Astrocyte (in vitro differentiated cells and primary cell): ENCODE results near the gene CRACR2A.

Experiments used
- EZH2 ChIP-seq: IDR thresholded peaks from 2 replicates; pipeline ENCODE4 v1.6.1; 2012; ENCODE audit warnings: mild to moderate bottlenecking, low read length, inconsistent platforms; ENCODE audit not compliant: insufficient read depth
- TF ChIP-seq, protein P1 (sequence below): IDR thresholded peaks from 2 replicates; pipeline ENCODE4 v1.5.1; 2011; ENCODE audit warnings: low read depth, mild to moderate bottlenecking, inconsistent platforms, low read length, moderate library complexity; ENCODE audit not compliant: insufficient read depth

DNA sequence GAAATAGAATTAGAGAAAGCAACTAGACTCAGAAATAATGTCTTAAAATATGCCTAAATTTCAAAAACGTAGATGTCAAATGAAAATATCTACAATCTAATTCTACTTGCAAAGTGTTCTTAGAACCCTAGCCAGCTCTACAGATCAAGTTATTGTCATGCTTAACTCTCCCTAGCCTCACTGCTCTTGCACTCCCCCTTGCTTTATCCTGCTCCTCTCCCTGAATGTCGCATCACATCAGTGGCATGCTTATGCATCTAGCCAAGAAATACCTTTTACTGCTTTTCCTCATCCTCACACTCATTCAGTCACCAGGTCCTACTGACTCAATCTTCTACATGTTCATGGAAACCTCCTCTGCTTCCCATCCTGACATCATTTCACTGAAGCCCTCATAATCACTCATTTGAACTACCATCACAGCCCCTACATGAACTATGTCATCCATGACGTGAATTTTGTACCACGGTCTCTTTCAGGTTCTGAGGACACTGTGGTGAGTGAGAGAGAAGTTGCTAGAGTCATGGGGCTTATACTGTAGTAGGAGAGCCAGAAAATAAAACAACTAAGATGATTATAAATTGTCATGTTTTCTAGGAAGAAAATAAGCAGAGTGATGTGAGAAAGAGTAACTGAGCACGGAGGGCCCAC, 22.6 kb upstream of the CRACR2A start:
- TF ChIP-seq, protein P1, sequence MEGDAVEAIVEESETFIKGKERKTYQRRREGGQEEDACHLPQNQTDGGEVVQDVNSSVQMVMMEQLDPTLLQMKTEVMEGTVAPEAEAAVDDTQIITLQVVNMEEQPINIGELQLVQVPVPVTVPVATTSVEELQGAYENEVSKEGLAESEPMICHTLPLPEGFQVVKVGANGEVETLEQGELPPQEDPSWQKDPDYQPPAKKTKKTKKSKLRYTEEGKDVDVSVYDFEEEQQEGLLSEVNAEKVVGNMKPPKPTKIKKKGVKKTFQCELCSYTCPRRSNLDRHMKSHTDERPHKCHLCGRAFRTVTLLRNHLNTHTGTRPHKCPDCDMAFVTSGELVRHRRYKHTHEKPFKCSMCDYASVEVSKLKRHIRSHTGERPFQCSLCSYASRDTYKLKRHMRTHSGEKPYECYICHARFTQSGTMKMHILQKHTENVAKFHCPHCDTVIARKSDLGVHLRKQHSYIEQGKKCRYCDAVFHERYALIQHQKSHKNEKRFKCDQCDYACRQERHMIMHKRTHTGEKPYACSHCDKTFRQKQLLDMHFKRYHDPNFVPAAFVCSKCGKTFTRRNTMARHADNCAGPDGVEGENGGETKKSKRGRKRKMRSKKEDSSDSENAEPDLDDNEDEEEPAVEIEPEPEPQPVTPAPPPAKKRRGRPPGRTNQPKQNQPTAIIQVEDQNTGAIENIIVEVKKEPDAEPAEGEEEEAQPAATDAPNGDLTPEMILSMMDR, result no peak
- no peak for TF ChIP-seq EZH2
